Activated effector memory CD4-positive, alpha-beta T cell treated with anti-CD3 and anti-CD28 coated beads, Interleukin-2, amount 50 U/mL, for 16 hours (primary cell): ENCODE results near the gene POLR2C.
A peak's percentile ranks its signal among the peaks of the same experiment; 100 is the strongest.

Experiments used
- DNase-seq: peaks from one replicate; pipeline ENCODE4 v3.0.0-alpha.2; 2020

The POLR2C gene

DNA sequence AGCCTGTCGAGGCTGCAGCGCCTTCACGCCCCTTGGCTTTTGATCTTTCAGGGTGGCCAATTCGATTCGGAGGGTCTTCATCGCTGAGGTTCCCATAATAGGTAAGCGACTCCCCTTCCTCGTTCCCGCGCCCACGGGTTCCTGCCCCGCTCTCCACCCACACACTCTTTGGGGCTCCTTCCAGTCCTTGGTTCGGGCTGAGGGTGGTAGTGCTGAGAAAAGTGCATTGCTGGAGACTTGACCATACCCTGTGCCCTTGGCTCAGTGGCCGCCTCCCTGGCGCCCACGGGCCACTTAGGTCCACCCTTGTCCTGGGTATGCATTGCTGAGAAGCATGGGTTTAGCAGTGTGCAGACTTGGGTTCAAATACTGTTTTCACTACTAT lies 491 bp downstream of the POLR2C start:
- no peak for DNase-seq

DNA sequence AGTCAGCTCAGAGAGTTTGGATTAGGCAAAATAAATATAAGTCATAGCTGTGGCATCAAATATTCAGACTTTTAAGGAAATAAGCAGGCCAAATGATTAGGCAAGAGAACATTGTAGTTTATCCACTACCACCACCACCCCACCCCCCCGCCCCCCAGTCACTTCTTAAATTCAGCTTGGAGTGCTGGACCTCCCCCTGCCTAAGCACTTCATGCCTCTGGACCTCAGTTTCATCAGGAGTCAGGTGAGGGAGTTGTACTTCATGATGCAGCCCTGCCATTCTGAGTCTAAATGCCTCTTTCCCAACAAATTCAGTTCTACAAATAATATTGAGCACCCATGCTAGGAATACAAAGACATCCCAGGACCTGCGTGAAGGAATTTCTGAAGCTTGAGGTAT lies 2.0 kb downstream of the POLR2C start:
- DNase-seq: no peak

GRCh38 chr16:57468346-57468745 lies 5.9 kb downstream of the POLR2C start:
- DNase-seq: no peak

DNA sequence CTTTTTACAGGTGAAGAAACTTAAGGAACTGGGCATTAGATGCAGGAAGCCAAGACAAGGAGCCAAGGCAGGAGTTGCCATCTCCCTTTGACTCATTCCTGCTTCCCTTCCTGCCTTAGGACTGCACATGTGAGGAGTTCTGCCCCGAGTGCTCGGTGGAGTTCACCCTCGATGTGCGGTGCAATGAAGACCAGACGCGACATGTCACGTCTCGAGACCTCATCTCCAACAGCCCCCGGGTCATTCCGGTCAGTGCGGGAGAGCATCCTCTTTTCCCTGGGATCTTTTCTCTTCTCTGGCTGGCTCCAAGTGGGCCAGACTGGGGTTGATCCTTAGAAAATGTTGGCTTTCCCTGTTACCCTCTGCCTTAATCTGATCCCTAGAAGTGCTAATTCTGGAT lies 6.6 kb downstream of the POLR2C start:
- no peak for DNase-seq

- no peak for DNase-seq
Observed at GRCh38 chr16:57469917-57470470, 7.5 kb downstream of the POLR2C start.

DNA sequence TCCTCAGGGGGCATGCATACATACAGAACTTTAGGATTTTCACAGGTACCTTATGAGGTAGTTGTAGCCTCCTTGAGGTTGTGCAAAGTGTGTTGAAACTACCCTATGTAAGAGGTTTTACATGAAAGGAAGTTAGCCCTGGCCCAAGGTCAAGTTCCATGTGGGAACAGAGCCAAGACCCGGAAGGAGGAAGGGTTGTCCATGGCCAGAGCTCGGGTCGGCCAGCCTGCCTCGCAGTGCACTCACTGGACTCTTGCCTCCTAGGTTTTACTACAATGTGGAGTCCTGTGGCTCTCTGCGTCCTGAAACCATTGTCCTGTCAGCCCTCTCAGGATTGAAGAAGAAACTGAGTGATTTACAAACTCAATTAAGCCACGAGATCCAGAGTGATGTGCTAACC lies 8.2 kb downstream of the POLR2C start:
- no peak for DNase-seq

DNA sequence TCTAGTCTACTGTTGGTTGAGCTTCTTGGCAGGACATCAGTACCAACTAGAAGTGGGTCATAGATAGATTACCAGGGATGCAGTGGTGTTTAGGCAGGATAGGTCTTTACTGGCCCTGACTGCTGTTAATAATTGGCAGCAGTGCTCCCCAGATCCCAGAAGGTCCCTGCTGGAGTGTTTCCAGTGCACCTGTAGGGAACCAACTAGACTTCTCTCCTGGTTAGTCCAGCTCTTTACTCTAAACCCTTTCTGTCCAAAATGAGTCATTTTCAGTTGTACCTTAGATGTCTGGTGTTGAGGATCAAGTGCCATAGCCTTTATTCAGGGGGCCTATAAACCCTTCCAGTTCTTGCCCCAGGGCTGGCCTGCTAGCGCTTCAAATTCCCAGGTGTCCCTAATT lies 8.7 kb downstream of the POLR2C start:
- no peak for DNase-seq

- no peak for DNase-seq
Observed at GRCh38 chr16:57471852-57472664, 9.6 kb downstream of the POLR2C start.

GRCh38 chr16:57472665-57473060 lies 10.2 kb downstream of the POLR2C start:
- no peak for DNase-seq

- DNase-seq: no peak
Observed at GRCh38 chr16:57473176-57473840, 10.8 kb downstream of the POLR2C start.

DNA sequence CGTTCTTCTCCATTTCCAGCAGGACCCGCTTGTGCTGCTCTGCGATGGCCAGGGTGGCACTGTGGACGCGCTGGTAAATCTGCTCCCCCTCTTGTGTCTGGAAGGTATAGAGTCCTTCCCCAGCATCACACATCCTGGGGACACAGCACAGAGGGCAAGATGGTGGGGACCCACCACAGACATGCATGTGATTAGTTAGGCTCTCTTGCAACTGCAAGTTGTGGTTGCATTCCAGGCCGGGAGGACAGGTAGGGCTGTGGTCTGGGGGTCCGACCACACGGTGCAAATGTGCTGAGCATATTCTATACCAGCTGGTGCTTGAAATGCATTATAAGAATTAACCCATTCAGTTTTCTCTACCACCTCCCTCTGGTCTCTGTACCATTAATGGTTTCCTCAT lies 11.4 kb downstream of the POLR2C start:
- no peak for DNase-seq

DNA sequence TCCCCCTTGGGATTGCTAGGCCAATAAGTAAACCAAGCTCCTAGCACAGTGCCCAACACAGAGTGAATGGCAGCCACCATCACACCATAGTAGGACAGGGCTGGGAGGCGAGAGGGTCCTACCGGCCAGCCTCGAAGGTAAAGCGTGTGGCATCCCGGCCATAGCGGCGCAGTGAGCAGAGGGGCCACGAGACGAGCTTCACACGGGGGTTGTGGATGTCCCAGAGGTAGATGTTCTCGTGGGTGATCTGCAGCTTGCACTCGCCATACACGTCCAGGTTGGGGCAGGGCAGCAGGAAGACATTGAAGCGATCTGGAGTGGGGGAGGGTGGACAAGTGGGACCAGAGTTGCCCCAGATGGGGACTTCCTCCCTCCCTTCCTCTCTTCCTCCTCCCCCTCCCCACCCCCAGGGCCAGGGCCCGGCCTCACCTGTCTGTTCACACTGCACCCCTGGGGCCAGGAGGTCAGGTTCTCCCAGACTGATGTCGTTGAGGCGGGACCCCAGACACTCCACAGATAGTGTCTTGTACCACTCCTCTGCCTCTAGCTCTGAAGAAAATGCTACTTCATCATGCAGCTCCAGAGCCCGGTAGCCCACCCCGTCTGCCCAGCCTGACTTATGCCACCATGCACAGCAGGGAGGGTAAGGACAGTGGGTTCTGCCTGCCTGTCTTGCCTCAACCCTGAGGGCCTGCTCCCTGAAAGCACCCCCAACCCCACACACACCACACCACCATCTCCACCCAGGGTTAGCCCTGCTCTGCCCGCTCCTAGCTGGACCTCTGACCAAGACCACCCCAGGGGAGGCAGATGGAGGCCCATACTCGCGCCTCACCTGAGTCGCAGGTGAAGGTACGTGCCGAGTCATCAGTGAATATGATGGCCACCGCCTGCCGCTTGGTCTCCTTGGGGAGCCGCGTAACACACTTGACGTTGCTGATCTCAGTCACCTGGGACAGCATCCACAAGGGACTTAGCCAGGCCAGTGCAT lies 12.5 kb downstream of the POLR2C start:
- peak; percentile 58 for DNase-seq

DNA sequence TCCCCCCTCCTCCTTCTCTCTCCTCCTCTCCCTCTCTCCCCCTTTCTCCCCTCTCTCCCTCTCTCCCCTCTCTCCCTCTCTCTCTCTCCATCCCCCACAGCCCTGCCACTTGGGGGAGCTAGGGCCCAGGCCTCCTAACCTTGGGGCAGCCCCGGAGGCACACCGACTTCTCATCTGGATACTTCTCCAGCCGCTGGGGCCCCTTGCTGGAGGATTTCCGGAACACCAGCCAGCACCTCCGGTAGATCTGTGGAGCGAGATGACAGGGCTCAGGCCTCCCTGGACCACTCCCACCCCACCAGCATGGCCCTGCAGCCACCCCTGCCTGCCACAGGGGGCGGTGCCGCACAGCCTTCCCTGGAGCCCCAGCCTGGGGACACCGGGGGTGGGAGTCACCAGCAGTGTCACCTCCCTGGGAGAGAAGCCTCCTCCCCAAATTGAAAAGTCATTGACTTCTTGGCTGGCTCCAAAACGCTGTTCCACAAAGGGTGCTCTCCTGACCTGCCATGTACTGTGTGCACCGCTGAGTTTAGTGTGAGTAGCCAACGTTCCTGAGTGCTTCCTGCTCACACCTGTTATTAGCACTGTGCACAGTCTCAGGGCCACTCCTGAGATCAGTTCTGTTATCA lies 13.3 kb downstream of the POLR2C start:
- DNase-seq: peak; percentile 89

- peak; percentile 57 for DNase-seq
Observed at GRCh38 chr16:57476546-57477410, 14.3 kb downstream of the POLR2C start.

GRCh38 chr16:57477531-57478202 lies 15.2 kb downstream of the POLR2C start:
- peak; percentile 54 for DNase-seq

- peak; percentile 54 for DNase-seq
Observed at GRCh38 chr16:57478396-57479204, 16.1 kb downstream of the POLR2C start.

DNA sequence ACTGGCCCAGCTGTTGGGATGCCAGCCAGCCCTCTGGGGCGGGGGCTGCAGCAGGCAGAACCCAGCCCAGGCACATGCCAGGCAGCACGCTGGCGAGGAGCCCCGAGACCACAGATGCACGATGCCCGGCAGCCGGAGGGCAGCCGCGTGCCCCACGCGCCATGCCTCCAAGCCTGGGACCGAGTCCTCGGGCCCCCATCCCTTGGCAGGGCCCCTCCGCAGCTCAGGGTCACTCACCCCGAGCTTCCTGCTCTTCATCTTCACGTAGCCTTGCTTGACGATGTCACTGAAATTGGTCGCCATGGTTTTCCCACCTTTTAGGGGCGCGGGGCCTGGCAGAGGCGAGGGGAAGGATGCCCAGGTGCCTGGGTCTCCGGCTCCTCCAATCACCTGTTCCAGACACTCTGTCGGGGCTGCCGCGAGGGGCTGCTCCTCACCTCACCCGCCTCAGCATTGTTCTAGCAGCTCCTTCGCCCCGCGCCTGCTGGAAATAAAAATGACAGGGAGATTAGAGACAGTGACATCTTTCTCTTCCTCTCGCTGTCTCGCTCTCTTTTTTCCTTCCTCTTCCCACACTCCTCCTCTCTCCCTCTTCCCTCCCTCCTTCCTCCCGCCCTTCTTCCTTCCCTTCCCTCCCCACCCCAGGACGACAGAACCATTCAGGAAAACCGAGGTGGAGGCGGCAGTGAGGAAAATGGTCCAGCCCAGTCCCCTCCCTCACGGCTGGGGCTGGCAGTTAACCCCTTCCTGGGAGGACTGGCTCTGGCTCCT lies 16.9 kb downstream of the POLR2C start:
- peak; percentile 56 for DNase-seq

- DNase-seq: peak; percentile 48
Observed at GRCh38 chr16:57479976-57480753, 17.7 kb downstream of the POLR2C start.
